Stimulated activated CD8-positive, alpha-beta memory T cell treated with anti-CD3 and anti-CD28 coated beads, Interleukin-12 subunit alpha, Interleukin-12 subunit beta, amount 100 ng/mL, for 1 hour (primary cell): ENCODE measurements around the gene IER5L.
A peak's percentile ranks its signal among the peaks of the same experiment; 100 is the strongest.
"Not testable (repeated sequence)": the region's sequence is repeated elsewhere in the genome, so short reads cannot be mapped to it uniquely, and the experiment has no call there.

Source experiments
- DNase-seq: peaks from one replicate; pipeline ENCODE4 v3.0.0-alpha.2; 2020; ENCODE audit warnings: low read depth

IER5L gene

DNA sequence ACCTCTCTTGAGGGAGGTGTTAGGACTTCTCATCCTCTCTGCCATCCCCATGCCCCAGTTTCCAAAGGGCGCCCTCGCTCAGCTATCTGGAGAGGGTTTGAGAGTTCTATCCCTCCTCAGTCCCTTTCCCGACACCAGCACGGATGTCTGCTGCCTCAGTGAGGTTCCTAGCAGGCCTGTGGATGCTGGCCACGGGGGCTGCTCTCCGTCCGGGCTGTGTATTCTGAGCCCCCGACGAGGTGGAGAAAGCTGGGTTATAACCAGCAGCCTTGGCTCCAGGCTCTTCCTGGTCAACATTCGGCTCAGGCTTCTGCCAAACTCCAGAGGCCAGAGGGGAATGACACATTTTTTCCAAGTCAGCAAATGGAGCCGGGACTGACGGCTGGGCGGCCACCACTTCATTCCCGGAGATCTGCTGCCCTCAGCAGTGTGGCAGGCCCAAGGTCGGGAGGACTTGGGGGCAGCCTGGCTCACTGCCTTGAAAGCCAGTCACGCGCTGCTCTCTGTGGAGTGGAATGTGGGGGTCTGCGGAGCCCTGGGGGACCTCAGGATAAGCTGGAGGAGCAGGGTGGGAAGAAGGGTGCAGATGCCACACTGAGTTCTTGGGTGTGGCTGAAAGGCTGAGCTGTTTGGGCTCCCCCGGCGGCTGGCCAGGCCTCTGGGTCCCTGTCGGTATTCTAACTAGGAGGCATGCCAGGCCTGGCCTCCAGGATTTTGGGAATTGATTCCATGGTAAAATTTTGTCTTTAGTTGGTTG is 39.4 kb downstream of the IER5L start:
- DNase-seq, result no peak

DNA sequence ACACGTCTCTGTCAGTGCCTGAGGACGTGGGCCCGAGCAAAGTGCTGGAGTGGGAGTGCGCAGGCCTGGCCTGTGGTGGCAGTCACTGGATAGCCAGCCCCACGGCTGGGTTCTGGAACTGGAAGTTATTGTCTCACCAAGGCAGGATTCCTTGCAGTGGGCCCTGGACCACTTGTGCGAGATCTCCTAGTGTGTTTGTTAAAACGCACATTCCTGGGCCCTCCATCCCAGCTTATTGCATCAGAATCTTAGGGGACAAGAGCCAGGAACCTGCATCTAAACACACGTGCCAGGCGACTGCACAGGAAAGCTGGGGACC is 40.0 kb downstream of the IER5L start:
- DNase-seq, result no peak

DNA sequence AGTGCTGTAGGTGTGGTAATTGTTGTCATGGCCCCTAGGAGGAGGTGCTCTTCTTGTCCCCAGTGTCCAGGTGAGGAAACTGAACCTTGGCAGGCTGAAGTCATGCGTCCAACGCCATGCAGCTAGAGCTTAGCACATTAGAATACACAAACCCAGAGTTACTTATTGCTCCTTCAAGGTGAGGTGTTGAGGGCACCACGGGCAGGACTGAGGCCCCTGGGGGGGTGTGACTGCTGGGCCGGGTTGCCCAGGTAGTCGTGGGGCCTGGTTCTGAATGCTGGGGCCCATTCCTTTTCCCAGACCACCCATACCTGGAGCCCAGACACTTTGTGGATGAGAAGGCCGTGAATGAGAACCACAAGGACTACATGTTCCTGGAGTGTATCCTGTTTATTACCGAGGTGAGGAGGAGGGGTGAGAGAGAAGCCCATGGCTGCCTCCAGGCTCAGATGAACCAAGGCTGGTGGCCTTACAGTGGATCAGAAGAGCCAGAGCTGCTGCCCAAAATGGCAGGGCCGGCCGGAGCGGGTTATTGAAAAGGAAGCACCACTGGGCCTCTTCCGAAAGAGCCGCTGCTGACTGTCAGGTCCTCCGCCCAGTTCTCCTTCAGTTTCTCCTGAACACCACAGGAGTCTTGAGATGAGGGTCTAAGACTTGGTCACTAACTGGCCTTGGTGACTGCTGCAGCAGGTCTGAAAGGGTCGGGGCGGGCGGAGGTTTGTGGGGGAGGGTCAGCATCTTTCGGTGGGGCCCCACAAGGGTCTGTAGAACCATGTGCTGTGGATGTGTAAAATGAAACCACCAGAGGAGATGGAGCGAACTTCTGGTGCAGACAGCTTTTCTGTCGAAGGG is 40.5 kb downstream of the IER5L start:
- DNase-seq, result no peak

DNA sequence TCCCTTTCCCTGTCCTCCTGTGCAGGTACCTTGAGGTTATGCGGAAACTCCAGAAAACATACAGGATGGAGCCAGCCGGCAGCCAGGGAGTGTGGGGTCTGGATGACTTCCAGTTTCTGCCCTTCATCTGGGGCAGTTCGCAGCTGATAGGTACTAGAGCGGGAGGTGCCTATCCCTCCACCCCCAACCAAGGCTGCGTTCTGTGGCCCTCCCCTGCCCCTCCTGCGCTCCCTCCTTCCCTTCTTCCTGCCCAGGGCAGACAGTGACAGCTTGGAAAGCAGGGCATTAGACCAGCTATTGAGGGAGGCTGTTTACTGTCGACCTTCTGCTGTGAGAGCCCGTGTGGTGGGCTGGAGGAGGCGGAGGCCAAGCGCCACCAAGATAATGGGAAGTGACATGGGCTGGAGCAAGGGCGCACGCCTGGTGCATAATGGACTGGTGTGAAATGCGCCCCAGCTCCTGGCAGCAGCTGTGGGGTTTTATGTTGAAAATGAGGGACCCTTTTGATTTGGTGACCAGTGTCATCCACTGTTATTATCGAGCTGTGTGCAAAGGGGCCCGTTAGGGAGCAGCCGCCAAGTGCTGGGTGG is 41.5 kb downstream of the IER5L start:
- no peak for DNase-seq

DNA sequence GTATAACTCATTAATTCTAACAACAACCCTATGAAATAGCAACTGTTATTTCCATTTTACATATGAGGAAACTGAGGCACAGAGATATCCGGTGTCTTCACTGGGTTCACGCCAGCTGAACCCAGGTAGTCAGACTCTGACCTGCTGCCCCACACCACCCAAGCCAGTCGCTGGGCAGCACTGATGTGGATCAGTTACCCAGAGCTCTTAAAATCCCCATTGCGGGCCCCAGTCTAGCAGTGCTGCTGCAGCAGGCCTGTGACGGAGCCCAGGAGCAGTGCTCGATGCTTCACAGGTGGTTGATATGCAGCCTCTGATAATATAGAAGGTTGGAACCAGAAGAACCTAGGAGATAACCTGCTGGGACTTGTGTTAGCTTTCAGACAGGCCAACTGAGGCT is 42.6 kb downstream of the IER5L start:
- no peak for DNase-seq

DNA sequence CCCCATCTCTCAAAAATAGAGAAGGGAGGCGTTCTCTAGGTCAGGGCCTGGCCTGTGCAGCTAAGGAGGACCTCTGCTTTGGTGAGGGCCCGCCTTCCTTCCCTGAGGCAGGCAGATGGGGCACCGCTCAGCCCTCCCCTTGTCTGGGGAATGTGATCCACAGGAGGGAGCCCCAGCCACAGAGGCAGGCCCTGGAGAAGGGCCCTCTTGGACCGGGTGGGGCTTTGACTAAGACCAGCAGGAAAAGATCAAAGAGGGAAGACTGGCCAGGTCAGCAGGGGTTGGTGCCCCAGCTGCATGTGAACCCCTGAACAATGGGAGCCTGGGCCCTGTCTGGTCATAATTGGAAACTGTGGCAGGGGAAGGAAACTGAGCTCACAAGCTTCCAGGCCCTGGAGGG is 45.0 kb downstream of the IER5L start:
- no peak for DNase-seq

DNA sequence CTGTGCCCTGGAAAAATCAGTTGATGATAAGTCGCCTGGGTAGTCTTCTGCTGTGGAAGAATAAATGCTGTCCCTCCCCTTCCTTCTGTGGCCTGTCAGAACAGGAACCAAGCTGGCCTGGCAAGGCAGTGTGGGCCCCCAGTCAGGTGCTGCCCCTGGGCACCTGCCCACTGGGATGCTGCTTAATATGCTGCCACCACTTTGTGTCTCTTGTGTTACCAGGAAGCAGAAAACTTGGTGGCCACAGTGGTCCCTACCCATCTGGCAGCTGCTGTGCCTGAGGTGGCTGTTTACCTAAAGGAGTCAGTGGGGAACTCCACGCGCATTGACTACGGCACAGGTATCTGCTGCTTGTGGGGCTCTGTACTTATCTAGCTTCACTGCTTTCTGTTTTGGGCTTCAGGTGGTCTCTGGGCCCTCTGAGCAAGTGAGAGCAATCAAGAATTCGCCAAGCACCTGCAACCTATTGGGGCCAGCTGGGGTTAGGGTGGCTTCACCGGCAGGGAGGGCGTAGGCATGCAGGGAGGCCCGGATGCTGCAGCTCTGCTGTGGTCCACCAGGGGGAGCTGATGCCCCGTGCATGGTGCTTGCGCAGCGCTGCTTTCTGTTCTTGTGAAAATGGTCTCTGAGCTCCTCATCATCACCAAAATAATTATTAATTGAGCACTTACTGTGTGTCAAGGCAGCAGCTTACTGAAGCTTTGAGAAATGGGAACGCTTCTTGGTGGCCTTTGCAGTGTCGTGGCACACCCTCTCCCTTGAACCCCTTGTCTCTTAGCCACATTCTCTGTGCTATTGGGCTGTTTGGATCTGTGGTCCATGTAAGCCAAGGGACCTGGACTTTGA is 46.5 kb downstream of the IER5L start:
- DNase-seq, result peak; percentile 77

DNA sequence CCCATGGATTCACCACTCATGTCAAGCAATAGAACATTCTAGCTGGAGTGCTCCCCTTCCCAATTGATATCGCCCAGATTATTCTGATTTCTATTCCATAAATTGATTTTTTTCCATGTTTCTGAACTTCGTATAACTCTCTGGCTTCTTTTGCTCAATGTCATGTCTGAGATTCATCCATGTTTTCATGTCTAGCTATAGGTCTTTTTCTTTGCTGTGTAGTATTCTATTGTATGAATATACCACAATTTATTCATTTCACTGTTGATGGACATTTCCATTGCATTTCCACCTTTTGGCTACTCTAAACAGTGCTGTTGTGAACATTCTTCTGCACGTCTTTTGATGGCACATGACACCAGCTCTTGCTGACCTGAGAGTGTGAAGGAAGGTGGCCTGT is 47.3 kb downstream of the IER5L start:
- DNase-seq, result no peak

DNA sequence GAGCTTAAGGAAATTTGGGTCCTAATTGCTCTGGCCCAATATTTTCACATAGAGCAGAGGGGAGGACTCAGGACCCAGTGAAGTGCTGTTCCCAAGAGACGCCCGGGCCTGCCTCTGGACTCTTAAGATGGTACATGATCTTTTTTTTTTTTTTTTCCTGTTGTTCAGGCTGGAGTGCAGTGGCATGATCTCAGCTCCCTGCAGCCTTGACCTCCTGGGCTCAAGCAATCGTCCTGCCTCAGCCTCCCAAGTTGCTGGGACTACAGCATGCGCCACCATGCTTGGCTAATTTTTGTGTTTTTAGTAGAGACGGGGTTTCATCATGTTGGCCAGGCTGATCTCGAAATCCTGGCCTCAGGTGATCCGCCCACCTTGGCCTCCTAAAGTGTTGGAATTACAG is 47.8 kb downstream of the IER5L start:
- DNase-seq, result not testable (repeated sequence)

DNA sequence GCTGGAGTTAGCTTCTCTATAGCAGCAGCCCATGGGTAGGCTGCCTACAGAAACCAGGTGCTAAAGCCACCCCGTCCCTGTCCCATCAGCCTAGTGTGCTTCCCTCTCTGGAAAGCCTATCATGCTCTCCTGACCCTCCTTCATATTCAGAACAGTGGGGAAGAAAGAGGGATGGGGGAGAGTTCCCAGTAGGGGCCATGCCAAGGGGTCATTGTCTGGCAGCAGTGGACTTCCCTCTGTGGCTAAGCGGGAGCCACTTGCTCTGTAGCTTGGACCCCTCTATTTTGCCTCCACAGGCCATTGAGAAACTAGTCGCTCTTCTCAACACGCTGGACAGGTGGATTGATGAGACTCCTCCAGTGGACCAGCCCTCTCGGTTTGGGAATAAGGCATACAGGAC is 49.4 kb downstream of the IER5L start:
- no peak for DNase-seq

DNA sequence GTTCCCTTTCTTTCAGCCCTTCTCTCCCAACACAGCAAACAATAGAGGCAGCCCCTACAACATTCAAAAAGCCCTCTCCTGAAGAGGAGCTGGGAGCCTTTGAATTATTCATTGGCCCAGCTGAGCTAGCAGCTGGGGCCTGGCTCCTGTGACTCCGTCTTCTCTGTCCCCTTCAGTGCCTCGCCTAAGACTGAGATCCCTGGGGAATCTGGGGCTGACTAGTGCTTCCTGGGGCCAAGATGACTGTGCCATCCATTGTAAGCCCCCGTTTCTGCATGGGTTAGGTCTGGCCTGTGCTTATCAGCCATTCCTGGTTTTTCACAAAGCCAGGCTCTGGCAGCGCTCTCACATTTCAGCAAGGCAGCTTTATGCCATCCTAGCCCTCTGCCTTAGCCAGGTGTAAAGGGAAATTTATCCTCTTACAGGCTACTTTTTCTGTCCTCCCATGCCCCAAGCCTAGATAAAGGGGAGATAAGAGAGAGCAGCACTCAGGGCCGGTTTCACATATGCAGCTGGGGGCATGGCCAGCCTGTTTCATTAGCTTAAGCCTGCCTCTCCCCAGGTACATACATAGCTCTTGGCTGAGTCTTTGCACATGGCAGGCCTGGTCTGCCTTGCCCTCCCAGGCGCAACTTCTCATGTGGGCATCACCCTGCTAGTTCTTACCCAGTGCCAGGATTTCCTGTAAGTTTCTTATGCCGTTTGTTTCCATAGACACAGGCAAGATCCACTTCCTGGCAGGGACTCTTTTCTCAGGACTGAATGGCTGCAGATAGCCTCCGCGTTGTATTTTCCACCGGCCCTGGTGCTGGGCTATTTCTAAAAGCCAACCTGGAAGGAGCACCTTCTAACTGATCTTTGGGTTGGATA is 51.1 kb downstream of the IER5L start:
- no peak for DNase-seq
